GM12878 (cell line): ENCODE measurements around the gene TMEM235. TPM values are rescaled to one million over a fixed set of nuclear protein-coding genes. Genes with fewer than 3 reads are reported as not detected.
A peak's percentile ranks its signal among the peaks of the same experiment; 100 is the strongest.

Experiments
- ATF3 ChIP-seq: IDR thresholded peaks from 2 replicates; pipeline ENCODE4 v1.6.1; 2011; ENCODE audit warnings: low read depth, mild to moderate bottlenecking, low read length, moderate library complexity, borderline replicate concordance; ENCODE audit errors: extremely low read depth
- CBFB ChIP-seq: IDR thresholded peaks from 2 replicates; pipeline ENCODE4 v1.6.1; 2016; ENCODE audit warnings: antibody characterized with exemption, low read depth
- CBX5 ChIP-seq: sonication (generic); IDR thresholded peaks from 2 replicates; pipeline ENCODE4 v1.6.1; 2016; ENCODE audit warnings: low read depth, moderate library complexity, mild to moderate bottlenecking, inconsistent platforms
- ELK1 ChIP-seq: IDR thresholded peaks from 2 replicates; pipeline ENCODE4 v1.6.1; 2012; ENCODE audit warnings: low read depth, low read length, improper control_type of control experiment
- EP300 ChIP-seq, 2 experiments: fragments of 150-350 bp in 1 of 2; IDR thresholded peaks; 2 replicates each; pipeline ENCODE4 v1.6.1; 2011 to 2012; ENCODE audit warnings: low read depth in 2 of 2, low read length in 2 of 2, borderline replicate concordance in 1 of 2, improper control_type of control experiment in 1 of 2, inconsistent platforms in 1 of 2; ENCODE audit not compliant: control insufficient read depth in 1 of 2
- ETV6 ChIP-seq, 2 experiments: fragments of 450-650 bp in 1 of 2; IDR thresholded peaks in 1 of 2; conservative IDR thresholded peaks in 1 of 2; 2 replicates each; pipeline ENCODE4 v1.6.1; 2014; ENCODE audit warnings: antibody characterized with exemption in 1 of 2, borderline replicate concordance in 1 of 2, low read depth in 1 of 2, mild to moderate bottlenecking in 1 of 2, moderate library complexity in 1 of 2
- GABPA ChIP-seq: IDR thresholded peaks from 2 replicates; pipeline ENCODE4 v1.6.1; 2014; ENCODE audit warnings: antibody characterized with exemption, low read depth, mild to moderate bottlenecking, inconsistent platforms
- IKZF1 ChIP-seq: fragments of 450-650 bp; conservative IDR thresholded peaks from 2 replicates; pipeline ENCODE4 v1.6.1; 2017; ENCODE audit warnings: antibody characterized with exemption, mild to moderate bottlenecking
- JUND ChIP-seq: IDR thresholded peaks from 2 replicates; pipeline ENCODE4 v1.6.1; 2012; ENCODE audit warnings: low read depth, mild to moderate bottlenecking, low read length, improper control_type of control experiment, moderate library complexity
- LARP7 ChIP-seq: fragments of 450-650 bp; IDR thresholded peaks from 2 replicates; pipeline ENCODE4 v1.6.1; 2017; ENCODE audit warnings: mild to moderate bottlenecking
- MTA2 ChIP-seq: fragments of 450-650 bp; IDR thresholded peaks from 2 replicates; pipeline ENCODE4 v1.6.1; 2016; ENCODE audit warnings: low read depth, mild to moderate bottlenecking, moderate library complexity
- POLR2A ChIP-seq: IDR thresholded peaks from 2 replicates; pipeline ENCODE4 v1.6.1; 2011; ENCODE audit warnings: low read depth, mild to moderate bottlenecking, low read length
- SIN3A ChIP-seq: IDR thresholded peaks from 2 replicates; pipeline ENCODE4 v1.6.1; 2012; ENCODE audit warnings: low read depth, low read length, improper control_type of control experiment
- SUZ12 ChIP-seq: fragments of 200-600 bp; sonication (generic); IDR thresholded peaks from one replicate; pipeline ENCODE4 v1.6.1; 2018; ENCODE audit warnings: antibody characterized with exemption, mild to moderate bottlenecking; ENCODE audit not compliant: unreplicated experiment
- TCF3 ChIP-seq: IDR thresholded peaks from 2 replicates; pipeline ENCODE4 v1.6.1; 2012; ENCODE audit warnings: low read depth, mild to moderate bottlenecking, low read length, borderline replicate concordance; ENCODE audit not compliant: insufficient read depth
- ZSCAN29 ChIP-seq: fragments of 450-650 bp; IDR thresholded peaks from 2 replicates; pipeline ENCODE4 v1.6.1; 2017; ENCODE audit warnings: mild to moderate bottlenecking, moderate library complexity
- polyA plus RNA-seq, 11 experiments: library from polyadenylated mRNA; depleted of rRNA in 4 of 11; unstranded in 6 of 11; stranded (reverse) in 5 of 11; fragments of >200 nt; fragmentation: Nextera tagmentation in 4 of 11; fragmentation: Illumina TruSeq in 1 of 11; extraction: Ambion mirVana in 4 of 11; extraction: Trizol in 1 of 11; gene quantifications; 1 replicate in 1 of 11; 2 replicates in 10 of 11; pipeline versions ENCODE4 v1.2.1 to v1.2.3, GENCODE V29; 2011 to 2016; ENCODE audit warnings: inconsistent platforms in 2 of 11, missing spikeins in 2 of 11, low read depth in 1 of 11
- total RNA-seq, 4 experiments: library from RNA; depleted of rRNA in 3 of 4; stranded (reverse); fragments of >200 nt in 3 of 4; fragmentation: Illumina TruSeq in 1 of 4; extraction: Trizol in 1 of 4; gene quantifications; 2 replicates each; pipeline versions ENCODE4 v1.2.1 to v1.2.3, GENCODE V29; 2013 to 2021
- TF ChIP-seq, protein P1 (sequence below): fragments of 450-650 bp; IDR thresholded peaks from 2 replicates; pipeline ENCODE4 v1.6.1; 2018; ENCODE audit warnings: mild to moderate bottlenecking, low read depth, moderate library complexity; ENCODE audit not compliant: partially characterized antibody
- TF ChIP-seq, protein P2 (sequence below): fragments of 450-650 bp; IDR thresholded peaks from 2 replicates; pipeline ENCODE4 v1.6.1; 2014; ENCODE audit warnings: mild to moderate bottlenecking
- TF ChIP-seq, protein P3 (sequence below): fragments of 450-650 bp; IDR thresholded peaks from 2 replicates; pipeline ENCODE4 v1.6.1; 2017; ENCODE audit warnings: mild to moderate bottlenecking, low read depth, inconsistent platforms; ENCODE audit not compliant: poor library complexity, severe bottlenecking
- TF ChIP-seq, protein P4 (sequence below): fragments of 150-350 bp; IDR thresholded peaks from 2 replicates; pipeline ENCODE4 v1.6.1; 2014; ENCODE audit warnings: mild to moderate bottlenecking, low read depth, low read length

The TMEM235 gene
- total and polyA plus RNA-seq, 10 of the 15 experiments (the other 5 are each of a cell fraction or from before 2014, with no cell fraction given): not detected

GRCh38 chr17:78253946-78254672 is 22.7 kb downstream of the TMEM235 start (continued):
- TF ChIP-seq, protein P1, sequence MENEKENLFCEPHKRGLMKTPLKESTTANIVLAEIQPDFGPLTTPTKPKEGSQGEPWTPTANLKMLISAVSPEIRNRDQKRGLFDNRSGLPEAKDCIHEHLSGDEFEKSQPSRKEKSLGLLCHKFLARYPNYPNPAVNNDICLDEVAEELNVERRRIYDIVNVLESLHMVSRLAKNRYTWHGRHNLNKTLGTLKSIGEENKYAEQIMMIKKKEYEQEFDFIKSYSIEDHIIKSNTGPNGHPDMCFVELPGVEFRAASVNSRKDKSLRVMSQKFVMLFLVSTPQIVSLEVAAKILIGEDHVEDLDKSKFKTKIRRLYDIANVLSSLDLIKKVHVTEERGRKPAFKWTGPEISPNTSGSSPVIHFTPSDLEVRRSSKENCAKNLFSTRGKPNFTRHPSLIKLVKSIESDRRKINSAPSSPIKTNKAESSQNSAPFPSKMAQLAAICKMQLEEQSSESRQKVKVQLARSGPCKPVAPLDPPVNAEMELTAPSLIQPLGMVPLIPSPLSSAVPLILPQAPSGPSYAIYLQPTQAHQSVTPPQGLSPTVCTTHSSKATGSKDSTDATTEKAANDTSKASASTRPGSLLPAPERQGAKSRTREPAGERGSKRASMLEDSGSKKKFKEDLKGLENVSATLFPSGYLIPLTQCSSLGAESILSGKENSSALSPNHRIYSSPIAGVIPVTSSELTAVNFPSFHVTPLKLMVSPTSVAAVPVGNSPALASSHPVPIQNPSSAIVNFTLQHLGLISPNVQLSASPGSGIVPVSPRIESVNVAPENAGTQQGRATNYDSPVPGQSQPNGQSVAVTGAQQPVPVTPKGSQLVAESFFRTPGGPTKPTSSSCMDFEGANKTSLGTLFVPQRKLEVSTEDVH: no peak
- TF ChIP-seq JUND: no peak
- TF ChIP-seq, protein P2, sequence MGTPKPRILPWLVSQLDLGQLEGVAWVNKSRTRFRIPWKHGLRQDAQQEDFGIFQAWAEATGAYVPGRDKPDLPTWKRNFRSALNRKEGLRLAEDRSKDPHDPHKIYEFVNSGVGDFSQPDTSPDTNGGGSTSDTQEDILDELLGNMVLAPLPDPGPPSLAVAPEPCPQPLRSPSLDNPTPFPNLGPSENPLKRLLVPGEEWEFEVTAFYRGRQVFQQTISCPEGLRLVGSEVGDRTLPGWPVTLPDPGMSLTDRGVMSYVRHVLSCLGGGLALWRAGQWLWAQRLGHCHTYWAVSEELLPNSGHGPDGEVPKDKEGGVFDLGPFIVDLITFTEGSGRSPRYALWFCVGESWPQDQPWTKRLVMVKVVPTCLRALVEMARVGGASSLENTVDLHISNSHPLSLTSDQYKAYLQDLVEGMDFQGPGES: no peak
- TF ChIP-seq TCF3: no peak
- TF ChIP-seq POLR2A: no peak; the same call in 1 of the 2 replicates
- TF ChIP-seq ELK1: no peak
- no peak for TF ChIP-seq EP300 (IDR thresholded peaks at IDR 0.05; ENCODE audit: borderline replicate concordance in 1 of 2, control insufficient read depth in 1 of 2, low read depth in 2 of 2, low read length in 2 of 2)
- no peak for TF ChIP-seq CBX5
- TF ChIP-seq MTA2: no peak
- peak; percentile 91 for TF ChIP-seq LARP7
- no peak for TF ChIP-seq ETV6 (conservative IDR thresholded peaks at IDR 0.05 in 1 of 2, IDR thresholded peaks at IDR 0.05 in 1 of 2; ENCODE audit: borderline replicate concordance in 1 of 2, low read depth in 1 of 2)
- no peak for TF ChIP-seq GABPA
- 0 out of 2 replicates have a peak, but pooled peaks have one; percentile 48 for TF ChIP-seq SIN3A
- TF ChIP-seq ATF3: peak; percentile 31; the same call in 1 of the 2 replicates
- TF ChIP-seq CBFB: no peak
- no peak for TF ChIP-seq ZSCAN29
- TF ChIP-seq IKZF1: peak; percentile 100
- peak; percentile 68 for TF ChIP-seq SUZ12
- TF ChIP-seq, protein P3, sequence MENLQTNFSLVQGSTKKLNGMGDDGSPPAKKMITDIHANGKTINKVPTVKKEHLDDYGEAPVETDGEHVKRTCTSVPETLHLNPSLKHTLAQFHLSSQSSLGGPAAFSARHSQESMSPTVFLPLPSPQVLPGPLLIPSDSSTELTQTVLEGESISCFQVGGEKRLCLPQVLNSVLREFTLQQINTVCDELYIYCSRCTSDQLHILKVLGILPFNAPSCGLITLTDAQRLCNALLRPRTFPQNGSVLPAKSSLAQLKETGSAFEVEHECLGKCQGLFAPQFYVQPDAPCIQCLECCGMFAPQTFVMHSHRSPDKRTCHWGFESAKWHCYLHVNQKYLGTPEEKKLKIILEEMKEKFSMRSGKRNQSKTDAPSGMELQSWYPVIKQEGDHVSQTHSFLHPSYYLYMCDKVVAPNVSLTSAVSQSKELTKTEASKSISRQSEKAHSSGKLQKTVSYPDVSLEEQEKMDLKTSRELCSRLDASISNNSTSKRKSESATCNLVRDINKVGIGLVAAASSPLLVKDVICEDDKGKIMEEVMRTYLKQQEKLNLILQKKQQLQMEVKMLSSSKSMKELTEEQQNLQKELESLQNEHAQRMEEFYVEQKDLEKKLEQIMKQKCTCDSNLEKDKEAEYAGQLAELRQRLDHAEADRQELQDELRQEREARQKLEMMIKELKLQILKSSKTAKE: no peak
- TF ChIP-seq, protein P4, sequence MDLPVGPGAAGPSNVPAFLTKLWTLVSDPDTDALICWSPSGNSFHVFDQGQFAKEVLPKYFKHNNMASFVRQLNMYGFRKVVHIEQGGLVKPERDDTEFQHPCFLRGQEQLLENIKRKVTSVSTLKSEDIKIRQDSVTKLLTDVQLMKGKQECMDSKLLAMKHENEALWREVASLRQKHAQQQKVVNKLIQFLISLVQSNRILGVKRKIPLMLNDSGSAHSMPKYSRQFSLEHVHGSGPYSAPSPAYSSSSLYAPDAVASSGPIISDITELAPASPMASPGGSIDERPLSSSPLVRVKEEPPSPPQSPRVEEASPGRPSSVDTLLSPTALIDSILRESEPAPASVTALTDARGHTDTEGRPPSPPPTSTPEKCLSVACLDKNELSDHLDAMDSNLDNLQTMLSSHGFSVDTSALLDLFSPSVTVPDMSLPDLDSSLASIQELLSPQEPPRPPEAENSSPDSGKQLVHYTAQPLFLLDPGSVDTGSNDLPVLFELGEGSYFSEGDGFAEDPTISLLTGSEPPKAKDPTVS: no peak
